NB4 (cell line): ENCODE results near the gene RABEPK.

Source experiments
- POLR2A ChIP-seq: IDR thresholded peaks from 2 replicates; pipeline ENCODE4 v1.6.1; 2011; ENCODE audit warnings: mild to moderate bottlenecking; ENCODE audit not compliant: insufficient read length; ENCODE audit errors: extremely low read depth
- TF ChIP-seq, protein P1 (sequence below): IDR thresholded peaks from one replicate; pipeline ENCODE4 v1.5.1; 2012; ENCODE audit warnings: low read depth, low read length

DNA sequence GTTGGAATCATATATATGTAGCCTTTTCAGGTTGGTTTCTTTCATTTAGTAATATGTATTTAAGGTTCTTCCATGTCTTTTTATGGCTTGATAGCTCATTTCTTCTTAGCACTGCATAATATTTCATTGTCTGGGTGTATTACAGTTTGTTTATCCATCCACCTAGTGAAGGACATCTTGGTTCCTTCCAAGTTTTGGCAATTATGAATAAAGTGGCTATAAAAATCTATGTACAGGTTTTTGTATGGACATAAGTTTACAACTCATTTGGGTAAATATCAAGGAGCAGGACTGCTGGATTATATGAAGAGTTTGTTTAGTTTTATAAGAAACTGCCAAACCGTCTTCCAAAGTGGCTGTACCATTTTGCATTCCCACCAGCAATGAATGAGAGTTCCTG, 22.5 kb upstream of the RABEPK start:
- TF ChIP-seq, protein P1, sequence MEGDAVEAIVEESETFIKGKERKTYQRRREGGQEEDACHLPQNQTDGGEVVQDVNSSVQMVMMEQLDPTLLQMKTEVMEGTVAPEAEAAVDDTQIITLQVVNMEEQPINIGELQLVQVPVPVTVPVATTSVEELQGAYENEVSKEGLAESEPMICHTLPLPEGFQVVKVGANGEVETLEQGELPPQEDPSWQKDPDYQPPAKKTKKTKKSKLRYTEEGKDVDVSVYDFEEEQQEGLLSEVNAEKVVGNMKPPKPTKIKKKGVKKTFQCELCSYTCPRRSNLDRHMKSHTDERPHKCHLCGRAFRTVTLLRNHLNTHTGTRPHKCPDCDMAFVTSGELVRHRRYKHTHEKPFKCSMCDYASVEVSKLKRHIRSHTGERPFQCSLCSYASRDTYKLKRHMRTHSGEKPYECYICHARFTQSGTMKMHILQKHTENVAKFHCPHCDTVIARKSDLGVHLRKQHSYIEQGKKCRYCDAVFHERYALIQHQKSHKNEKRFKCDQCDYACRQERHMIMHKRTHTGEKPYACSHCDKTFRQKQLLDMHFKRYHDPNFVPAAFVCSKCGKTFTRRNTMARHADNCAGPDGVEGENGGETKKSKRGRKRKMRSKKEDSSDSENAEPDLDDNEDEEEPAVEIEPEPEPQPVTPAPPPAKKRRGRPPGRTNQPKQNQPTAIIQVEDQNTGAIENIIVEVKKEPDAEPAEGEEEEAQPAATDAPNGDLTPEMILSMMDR, result no peak
- no peak for TF ChIP-seq POLR2A
